LNCAP (cell line): Measurements from ENCODE around the gene NAA25.

Experiments
- TF ChIP-seq, protein P1 (sequence below): fragments of 450-650 bp; IDR thresholded peaks from 2 replicates; pipeline ENCODE4 v1.5.1; 2017; ENCODE audit warnings: mild to moderate bottlenecking

Gene NAA25

DNA sequence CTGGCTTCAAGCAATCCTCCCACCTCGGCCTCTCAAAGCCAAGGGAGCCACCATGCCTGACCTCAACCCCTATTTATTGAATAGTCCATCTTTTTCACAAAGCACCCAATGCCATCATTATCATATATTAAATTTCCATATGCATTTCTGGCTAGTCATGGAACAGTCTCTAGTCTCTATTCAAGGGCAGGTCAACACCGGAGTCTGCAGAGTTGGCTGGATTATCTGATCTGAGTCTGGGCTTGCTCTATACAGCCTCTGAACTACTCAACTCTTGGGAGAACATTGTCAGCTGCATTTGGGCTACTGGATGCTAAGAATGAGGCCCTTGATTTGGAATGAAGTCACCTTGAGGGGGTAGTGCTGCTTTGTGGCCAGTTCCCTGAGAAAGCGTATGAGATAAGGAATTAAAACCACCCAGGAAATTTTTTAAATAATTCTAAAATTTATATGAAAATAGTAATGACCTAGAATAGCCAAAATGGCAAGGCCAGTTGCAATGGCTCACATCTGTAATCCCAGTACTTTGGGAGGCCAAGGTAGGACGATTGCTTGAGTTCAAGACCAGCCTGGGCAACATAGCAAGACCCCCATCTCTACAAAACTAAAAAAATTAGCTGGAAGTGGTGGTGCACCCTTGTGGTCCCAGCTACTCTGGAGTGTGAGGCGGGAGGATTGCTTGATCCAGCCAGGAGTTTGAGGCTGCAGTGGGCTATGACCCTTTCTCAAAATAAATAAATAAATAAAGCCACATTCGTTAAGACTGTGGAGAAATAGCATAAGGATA is 6.9 kb upstream of the NAA25 start:
- TF ChIP-seq, protein P1, sequence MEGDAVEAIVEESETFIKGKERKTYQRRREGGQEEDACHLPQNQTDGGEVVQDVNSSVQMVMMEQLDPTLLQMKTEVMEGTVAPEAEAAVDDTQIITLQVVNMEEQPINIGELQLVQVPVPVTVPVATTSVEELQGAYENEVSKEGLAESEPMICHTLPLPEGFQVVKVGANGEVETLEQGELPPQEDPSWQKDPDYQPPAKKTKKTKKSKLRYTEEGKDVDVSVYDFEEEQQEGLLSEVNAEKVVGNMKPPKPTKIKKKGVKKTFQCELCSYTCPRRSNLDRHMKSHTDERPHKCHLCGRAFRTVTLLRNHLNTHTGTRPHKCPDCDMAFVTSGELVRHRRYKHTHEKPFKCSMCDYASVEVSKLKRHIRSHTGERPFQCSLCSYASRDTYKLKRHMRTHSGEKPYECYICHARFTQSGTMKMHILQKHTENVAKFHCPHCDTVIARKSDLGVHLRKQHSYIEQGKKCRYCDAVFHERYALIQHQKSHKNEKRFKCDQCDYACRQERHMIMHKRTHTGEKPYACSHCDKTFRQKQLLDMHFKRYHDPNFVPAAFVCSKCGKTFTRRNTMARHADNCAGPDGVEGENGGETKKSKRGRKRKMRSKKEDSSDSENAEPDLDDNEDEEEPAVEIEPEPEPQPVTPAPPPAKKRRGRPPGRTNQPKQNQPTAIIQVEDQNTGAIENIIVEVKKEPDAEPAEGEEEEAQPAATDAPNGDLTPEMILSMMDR, result no peak

DNA sequence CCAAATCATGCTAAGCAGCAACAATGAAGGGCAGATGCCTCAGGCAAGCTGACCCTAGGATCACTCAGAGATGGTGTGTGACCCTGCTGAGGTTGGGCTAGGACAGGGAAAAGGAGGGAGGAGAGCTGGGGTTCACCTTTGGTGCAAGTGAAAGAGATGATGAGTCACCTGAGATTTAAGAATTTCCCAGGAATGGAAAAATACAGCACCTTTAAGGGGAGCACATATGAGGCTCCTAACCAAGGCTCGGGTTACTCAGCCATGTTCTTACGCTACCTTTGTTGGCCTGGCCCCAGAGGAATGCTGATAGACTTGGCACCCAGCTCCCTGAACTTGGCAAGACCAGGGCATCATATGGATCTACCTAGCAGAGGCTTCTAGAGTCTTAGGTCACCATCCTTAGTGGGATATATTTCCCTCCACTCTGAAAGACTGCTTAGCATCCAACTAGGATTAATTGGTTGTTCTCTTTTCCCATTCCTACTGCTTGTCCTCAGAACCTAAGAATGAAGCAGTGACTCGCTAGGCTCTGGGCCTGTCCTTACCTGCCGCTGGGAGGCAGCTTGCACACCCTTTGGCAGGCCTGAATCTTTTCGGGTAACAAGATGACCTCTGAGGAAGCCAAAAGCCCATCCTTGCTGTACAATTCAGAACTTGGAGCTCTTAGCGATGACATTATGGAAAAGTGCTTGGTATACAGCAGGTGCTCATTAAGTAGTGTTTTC is 4.0 kb upstream of the NAA25 start:
- TF ChIP-seq, protein P1, result no peak

DNA sequence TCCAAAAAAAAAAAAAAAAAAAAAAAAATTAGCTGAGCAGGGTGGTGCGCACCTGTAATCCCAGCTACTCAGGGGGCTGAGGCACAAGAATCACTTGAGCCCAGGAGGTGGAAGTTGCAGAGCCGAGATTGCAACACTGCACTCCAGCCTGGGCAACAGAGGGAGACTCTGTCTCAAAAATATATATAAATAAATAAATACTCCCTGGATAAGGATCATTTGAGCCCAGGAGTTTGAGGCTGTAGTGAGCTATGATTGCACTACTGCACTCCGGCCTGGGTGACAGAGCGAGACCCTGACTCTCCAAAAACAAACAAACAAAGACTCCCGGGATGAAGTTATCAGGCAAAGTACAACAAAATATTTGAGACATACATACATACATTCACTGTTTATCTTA is 3.3 kb upstream of the NAA25 start:
- TF ChIP-seq, protein P1, result no peak; the same call in 1 of the 2 replicates

DNA sequence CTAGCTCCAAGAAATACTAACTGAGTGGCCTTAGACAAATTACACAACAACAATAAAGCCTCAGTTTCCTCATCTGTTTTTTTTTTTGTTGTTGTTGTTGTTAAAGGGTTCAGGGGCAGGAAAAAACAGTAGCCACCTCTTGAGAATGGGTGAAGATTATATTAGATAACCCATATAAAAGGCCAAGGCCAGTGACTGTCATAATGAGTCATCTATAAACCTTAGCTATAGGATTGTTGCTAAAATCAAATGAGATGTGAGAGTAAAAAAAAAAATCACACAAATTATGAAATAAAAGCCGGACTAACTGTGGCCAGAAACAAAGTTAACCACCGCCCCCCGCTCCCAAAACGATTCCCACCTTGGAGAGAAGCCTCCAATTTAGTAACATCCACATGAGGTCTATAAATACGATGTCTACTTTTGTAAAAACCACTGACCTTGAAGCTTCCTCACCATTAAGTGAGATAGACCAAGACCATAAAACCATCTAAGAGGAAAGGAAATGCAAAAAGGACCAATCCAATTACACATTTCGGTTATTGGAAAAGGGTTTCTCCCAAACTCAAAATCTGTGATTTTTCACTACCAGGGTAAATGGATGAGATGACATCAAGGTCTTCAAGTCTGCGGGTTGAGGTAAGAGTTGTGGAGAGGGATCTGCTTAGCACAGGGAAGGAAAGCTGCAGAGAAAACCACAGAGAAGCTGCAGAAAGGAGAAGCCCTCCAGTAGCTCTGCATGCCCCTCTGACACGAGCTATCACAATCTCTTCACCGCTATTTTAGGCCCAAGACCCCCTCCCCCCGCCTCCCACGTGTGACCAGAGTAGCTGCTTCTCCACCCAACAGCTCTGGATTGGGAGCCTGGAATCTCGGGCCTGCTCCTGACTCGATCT is 1.0 kb downstream of the NAA25 start:
- TF ChIP-seq, protein P1, result no peak

DNA sequence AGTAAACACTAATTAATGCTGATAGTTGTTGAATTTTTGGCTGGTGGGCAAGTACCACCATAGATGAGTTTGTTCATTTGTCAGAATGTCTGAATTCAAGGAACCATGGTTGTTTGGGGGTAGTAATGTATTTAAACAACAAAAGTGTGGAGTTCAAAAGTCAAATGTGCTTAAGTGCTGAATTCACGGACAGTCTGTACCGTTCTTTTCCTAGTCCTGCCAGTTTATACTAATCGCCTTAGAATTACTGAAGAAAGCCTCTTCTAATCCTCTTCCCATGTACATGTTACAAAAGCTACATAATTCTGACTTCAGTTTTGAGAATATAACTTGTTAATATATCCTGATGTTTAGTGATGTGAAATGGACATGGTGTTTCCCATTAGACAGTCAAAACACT is 2.7 kb downstream of the NAA25 start:
- TF ChIP-seq, protein P1, result no peak

DNA sequence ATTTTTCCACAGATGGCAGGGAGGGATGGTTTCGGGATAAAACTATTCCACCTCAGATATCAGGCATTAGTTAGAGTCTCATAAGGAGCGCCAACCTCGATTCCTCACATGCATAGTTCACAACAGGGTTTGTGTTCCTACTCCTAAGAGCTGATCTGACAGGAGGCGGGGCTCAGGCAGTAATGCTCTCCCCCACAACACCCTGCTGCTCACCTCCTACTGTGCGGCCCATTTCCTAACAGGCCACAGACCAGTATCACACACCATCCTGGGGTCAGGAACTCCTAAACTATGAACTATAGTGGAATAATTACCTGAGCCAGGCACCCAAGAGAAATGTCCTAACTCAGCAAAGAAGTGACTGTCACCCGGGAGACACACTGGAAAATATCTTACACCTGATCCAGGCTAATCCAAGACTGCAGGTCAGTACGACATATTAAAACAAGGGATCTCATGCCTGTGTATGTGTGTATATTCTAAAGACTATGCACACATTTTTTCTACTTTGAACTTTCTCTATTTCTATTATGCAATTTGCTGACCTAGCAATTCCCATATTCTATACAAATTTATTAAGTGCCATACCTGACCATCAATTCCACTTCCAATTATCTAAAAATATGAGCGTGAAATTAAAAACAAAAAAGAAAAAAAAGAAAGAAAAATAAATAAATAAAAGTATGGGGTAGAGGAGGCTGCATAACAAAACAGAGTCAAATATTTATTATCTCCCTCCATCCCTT is 4.7 kb downstream of the NAA25 start:
- TF ChIP-seq, protein P1, result no peak

DNA sequence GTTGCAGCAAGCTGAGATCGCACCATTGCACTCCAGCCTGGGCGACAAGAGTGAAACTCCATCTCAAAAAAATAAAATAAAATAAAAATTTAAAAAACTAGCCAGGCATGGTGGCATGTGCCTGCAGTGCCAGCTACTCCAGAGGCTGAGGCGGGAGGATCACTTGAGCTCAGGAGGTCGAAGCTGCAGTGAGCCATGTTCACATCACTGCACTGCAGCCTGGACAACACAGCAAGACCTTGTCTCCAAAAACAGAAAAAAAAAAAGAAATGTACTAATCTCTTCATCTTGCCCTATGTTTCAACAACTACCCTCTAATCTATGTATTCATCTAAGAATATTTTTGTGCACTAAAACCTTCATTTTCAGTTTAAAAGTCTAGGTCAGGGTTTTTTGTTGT is 6.5 kb downstream of the NAA25 start:
- TF ChIP-seq, protein P1, result no peak
